ENCODE data around the gene HMX3.
A peak's percentile ranks its signal among the peaks of the same experiment; 100 is the strongest.

HMX3 gene

GRCh38 chr10:123154711-123155505 is 19.1 kb downstream of the HMX3 start:
- peak overlapping the region; percentile 87 for H4K91ac ChIP-seq (ENCODE audit: low read depth, low read length)
- peak overlapping the region; percentile 21 for H2AK5ac ChIP-seq (ENCODE audit: low read length)
- peak overlapping the region; percentile 73 for H3K14ac ChIP-seq (ENCODE audit: low read length)
- peak overlapping the region; percentile 92 for H4K8ac ChIP-seq (ENCODE audit: low read depth, low read length)
- H4K12ac ChIP-seq (ENCODE audit: low read depth, low read length) = peak overlapping the region; percentile 59
- peak; percentile 64 to 76 for DNase-seq
- H3K4ac ChIP-seq (ENCODE audit: low read depth, low read length) = peak overlapping the region; percentile 87
- H2BK5ac ChIP-seq (ENCODE audit: low read depth, low read length, poor library complexity) = peak overlapping the region; percentile 79
- peak overlapping the region; percentile 86 for H3K18ac ChIP-seq (ENCODE audit: low read length)
- no peak overlapping the region for H3K23ac ChIP-seq (ENCODE audit: low read length)
- H3K79me2 ChIP-seq (ENCODE audit: control insufficient read depth, insufficient read depth, low read length, poor library complexity) = peaks cover 8% of the 10 kb centered on the region
- peaks cover 4 to 8% of the 10 kb centered on the region in 2 experiments for H3K36me3 ChIP-seq (ENCODE audit: control insufficient read depth in 1 of 2, insufficient read depth in 2 of 2, low read length in 2 of 2)
- H3K4me1 ChIP-seq (ENCODE audit: control insufficient read depth in 1 of 2, insufficient read depth in 2 of 2, low read length in 2 of 2) = peaks cover 6% of the 10 kb centered on the region in 2 experiments
- peak overlapping the region; percentile 92 for H3K4me3 ChIP-seq (ENCODE audit: low read depth, low read length)
- peaks cover 17% of the 10 kb centered on the region for H3K27me3 ChIP-seq (ENCODE audit: insufficient read depth, low read length)
- H3K9ac ChIP-seq (ENCODE audit: low read length) = peak overlapping the region; percentile 87
- WGBS (ENCODE audit: extremely low coverage, insufficient coverage, insufficient read length) = no CpG with 5 or more reads among the region's 49 CpGs
- H3K79me1 ChIP-seq (ENCODE audit: low read length) = peaks cover 7% of the 10 kb centered on the region
- peak overlapping the region; percentile 74 for H3K4me2 ChIP-seq (ENCODE audit: low read length)
- H2BK120ac ChIP-seq (ENCODE audit: insufficient read depth, low read length, poor library complexity) = peak overlapping the region; percentile 50
- H3K27ac ChIP-seq (ENCODE audit: low read depth, low read length) = peak overlapping the region; percentile 39
- peaks cover 1% of the 10 kb centered on the region for H3K9me3 ChIP-seq (ENCODE audit: insufficient read depth, low read depth, low read length)
- H2BK12ac ChIP-seq (ENCODE audit: low read length) = no peak overlapping the region
- peak overlapping the region; percentile 90 for H2AFZ ChIP-seq (ENCODE audit: insufficient read depth, low read length, poor library complexity)

- no peak overlapping the region for H2AFZ ChIP-seq (ENCODE audit: insufficient read depth, low read length, poor library complexity)
- H3K9me3 ChIP-seq (ENCODE audit: insufficient read depth, low read depth, low read length) = no peaks in the 10 kb centered on the region
- peak overlapping the region; percentile 76 for H3K4ac ChIP-seq (ENCODE audit: low read depth, low read length)
- H2BK5ac ChIP-seq (ENCODE audit: low read depth, low read length, poor library complexity) = no peak overlapping the region
- peaks cover 2% of the 10 kb centered on the region in 2 experiments for H3K4me1 ChIP-seq (ENCODE audit: control insufficient read depth in 1 of 2, insufficient read depth in 2 of 2, low read length in 2 of 2)
- peaks cover 6 to 10% of the 10 kb centered on the region in 2 experiments for H3K36me3 ChIP-seq (ENCODE audit: control insufficient read depth in 1 of 2, insufficient read depth in 2 of 2, low read length in 2 of 2)
- no peak overlapping the region for H4K12ac ChIP-seq (ENCODE audit: low read depth, low read length)
- peaks cover 7% of the 10 kb centered on the region for H3K79me1 ChIP-seq (ENCODE audit: low read length)
- no peak overlapping the region for H3K14ac ChIP-seq (ENCODE audit: low read length)
- H3K9ac ChIP-seq (ENCODE audit: low read length) = no peak overlapping the region
- no peak overlapping the region for H2BK12ac ChIP-seq (ENCODE audit: low read length)
- no peak overlapping the region for H3K27ac ChIP-seq (ENCODE audit: low read depth, low read length)
- H2BK120ac ChIP-seq (ENCODE audit: insufficient read depth, low read length, poor library complexity) = no peak overlapping the region
- H4K91ac ChIP-seq (ENCODE audit: low read depth, low read length) = no peak overlapping the region
- H3K27me3 ChIP-seq (ENCODE audit: insufficient read depth, low read length) = peaks cover 6% of the 10 kb centered on the region
- H3K23ac ChIP-seq (ENCODE audit: low read length) = no peak overlapping the region
- no peak for DNase-seq
- no peak overlapping the region for H3K18ac ChIP-seq (ENCODE audit: low read length)
- no peak overlapping the region for H2AK5ac ChIP-seq (ENCODE audit: low read length)
- H3K4me3 ChIP-seq (ENCODE audit: low read depth, low read length) = no peak overlapping the region
- no CpG with 5 or more reads among the region's 2 CpGs for WGBS (ENCODE audit: extremely low coverage, insufficient coverage, insufficient read length)
- no peak overlapping the region for H3K4me2 ChIP-seq (ENCODE audit: low read length)
- no peak overlapping the region for H4K8ac ChIP-seq (ENCODE audit: low read depth, low read length)
- peaks cover 8% of the 10 kb centered on the region for H3K79me2 ChIP-seq (ENCODE audit: control insufficient read depth, insufficient read depth, low read length, poor library complexity)
Observed at GRCh38 chr10:123156078-123156477, 20.3 kb downstream of the HMX3 start.

GRCh38 chr10:123157210-123157609 is 21.4 kb downstream of the HMX3 start:
- peaks cover 7% of the 10 kb centered on the region for H3K79me1 ChIP-seq (ENCODE audit: low read length)
- DNase-seq = peak; percentile 58 to 89
- H4K12ac ChIP-seq (ENCODE audit: low read depth, low read length) = no peak overlapping the region
- H2AFZ ChIP-seq (ENCODE audit: insufficient read depth, low read length, poor library complexity) = no peak overlapping the region
- peaks cover 6 to 12% of the 10 kb centered on the region in 2 experiments for H3K36me3 ChIP-seq (ENCODE audit: control insufficient read depth in 1 of 2, insufficient read depth in 2 of 2, low read length in 2 of 2)
- H3K79me2 ChIP-seq (ENCODE audit: control insufficient read depth, insufficient read depth, low read length, poor library complexity) = peaks cover 8% of the 10 kb centered on the region
- no peak overlapping the region for H2BK120ac ChIP-seq (ENCODE audit: insufficient read depth, low read length, poor library complexity)
- no peaks in the 10 kb centered on the region for H3K9me3 ChIP-seq (ENCODE audit: insufficient read depth, low read depth, low read length)
- H3K4me3 ChIP-seq (ENCODE audit: low read depth, low read length) = no peak overlapping the region
- no peak overlapping the region for H4K8ac ChIP-seq (ENCODE audit: low read depth, low read length)
- no CpG with 5 or more reads among the region's 3 CpGs for WGBS (ENCODE audit: extremely low coverage, insufficient coverage, insufficient read length)
- no peak overlapping the region for H4K91ac ChIP-seq (ENCODE audit: low read depth, low read length)
- no peak overlapping the region for H2BK12ac ChIP-seq (ENCODE audit: low read length)
- H2BK5ac ChIP-seq (ENCODE audit: low read depth, low read length, poor library complexity) = no peak overlapping the region
- no peak overlapping the region for H3K4me2 ChIP-seq (ENCODE audit: low read length)
- no peak overlapping the region for H2AK5ac ChIP-seq (ENCODE audit: low read length)
- H3K14ac ChIP-seq (ENCODE audit: low read length) = no peak overlapping the region
- H3K18ac ChIP-seq (ENCODE audit: low read length) = no peak overlapping the region
- no peak overlapping the region for H3K23ac ChIP-seq (ENCODE audit: low read length)
- no peak overlapping the region for H3K4ac ChIP-seq (ENCODE audit: low read depth, low read length)
- H3K9ac ChIP-seq (ENCODE audit: low read length) = no peak overlapping the region
- H3K27ac ChIP-seq (ENCODE audit: low read depth, low read length) = no peak overlapping the region
- H3K4me1 ChIP-seq (ENCODE audit: control insufficient read depth in 1 of 2, insufficient read depth in 2 of 2, low read length in 2 of 2) = no peaks in the 10 kb centered on the region
- H3K27me3 ChIP-seq (ENCODE audit: insufficient read depth, low read length) = no peaks in the 10 kb centered on the region

GRCh38 chr10:123158682-123159081 is 22.9 kb downstream of the HMX3 start:
- no peak overlapping the region for H3K18ac ChIP-seq (ENCODE audit: low read length)
- no peak overlapping the region for H2BK12ac ChIP-seq (ENCODE audit: low read length)
- DNase-seq = no peak
- no peak overlapping the region for H3K14ac ChIP-seq (ENCODE audit: low read length)
- H3K23ac ChIP-seq (ENCODE audit: low read length) = no peak overlapping the region
- no peak overlapping the region for H3K27ac ChIP-seq (ENCODE audit: low read depth, low read length)
- H3K36me3 ChIP-seq (ENCODE audit: control insufficient read depth in 1 of 2, insufficient read depth in 2 of 2, low read length in 2 of 2) = peaks cover 8 to 17% of the 10 kb centered on the region in 2 experiments
- H3K79me1 ChIP-seq (ENCODE audit: low read length) = peaks cover 7% of the 10 kb centered on the region
- no peak overlapping the region for H4K91ac ChIP-seq (ENCODE audit: low read depth, low read length)
- WGBS (ENCODE audit: extremely low coverage, insufficient coverage, insufficient read length) = no CpG with 5 or more reads among the region's 1 CpG
- H3K4me3 ChIP-seq (ENCODE audit: low read depth, low read length) = no peak overlapping the region
- no peak overlapping the region for H2AFZ ChIP-seq (ENCODE audit: insufficient read depth, low read length, poor library complexity)
- H2BK5ac ChIP-seq (ENCODE audit: low read depth, low read length, poor library complexity) = no peak overlapping the region
- no peak overlapping the region for H2AK5ac ChIP-seq (ENCODE audit: low read length)
- no peaks in the 10 kb centered on the region for H3K4me1 ChIP-seq (ENCODE audit: control insufficient read depth in 1 of 2, insufficient read depth in 2 of 2, low read length in 2 of 2)
- H3K9ac ChIP-seq (ENCODE audit: low read length) = no peak overlapping the region
- H3K27me3 ChIP-seq (ENCODE audit: insufficient read depth, low read length) = no peaks in the 10 kb centered on the region
- H4K8ac ChIP-seq (ENCODE audit: low read depth, low read length) = no peak overlapping the region
- H3K4me2 ChIP-seq (ENCODE audit: low read length) = no peak overlapping the region
- H3K4ac ChIP-seq (ENCODE audit: low read depth, low read length) = no peak overlapping the region
- peaks cover 8% of the 10 kb centered on the region for H3K79me2 ChIP-seq (ENCODE audit: control insufficient read depth, insufficient read depth, low read length, poor library complexity)
- H4K12ac ChIP-seq (ENCODE audit: low read depth, low read length) = no peak overlapping the region
- H3K9me3 ChIP-seq (ENCODE audit: insufficient read depth, low read depth, low read length) = no peaks in the 10 kb centered on the region
- no peak overlapping the region for H2BK120ac ChIP-seq (ENCODE audit: insufficient read depth, low read length, poor library complexity)
